Fibroblast of lung (primary cell): ENCODE data around the gene TAPT1. TPM values are rescaled to one million over a fixed set of nuclear protein-coding genes. Genes with fewer than 3 reads are reported as not detected.

Source experiments
- DNase-seq, 2 donors: peaks; one replicate each; pipeline versions ENCODE4 v3.0.0 to v3.0.0-alpha.2; 2010; ENCODE audit warnings: low read depth in 2 of 2
- H2AFZ ChIP-seq: 2 replicates; pipeline ENCODE4 v1.5.1; 2012; ENCODE audit warnings: low read length, control low read depth, inconsistent platforms
- H3K27ac ChIP-seq: 2 replicates; pipeline ENCODE4 v1.5.1; 2011; ENCODE audit warnings: low read length, control low read depth; ENCODE audit not compliant: insufficient read depth
- H3K27me3 ChIP-seq: 2 replicates; pipeline ENCODE4 v1.5.1; 2011; ENCODE audit warnings: mild to moderate bottlenecking, low read length; ENCODE audit not compliant: control insufficient read depth, insufficient read depth
- H3K36me3 ChIP-seq: 2 replicates; pipeline ENCODE4 v1.5.1; 2011; ENCODE audit warnings: low read length; ENCODE audit not compliant: control insufficient read depth, insufficient read depth
- H3K4me1 ChIP-seq: 2 replicates; pipeline ENCODE4 v1.5.1; 2011; ENCODE audit warnings: low read length; ENCODE audit not compliant: control insufficient read depth, insufficient read depth; ENCODE audit errors: extremely low read depth
- H3K4me2 ChIP-seq: 2 replicates; pipeline ENCODE4 v1.5.1; 2011; ENCODE audit warnings: low read length, control low read depth; ENCODE audit not compliant: insufficient read depth; ENCODE audit errors: extremely low read depth
- H3K4me3 ChIP-seq, 4 experiments: fragments of 200-600 bp in 1 of 4; sonication (generic) in 1 of 4; replicated peaks in 1 of 4; 2 replicates each; pipeline ENCODE4 v1.5.1; 2011 to 2016; ENCODE audit warnings: low read length in 4 of 4, low read depth in 3 of 4, mild to moderate bottlenecking in 3 of 4, control low read depth in 2 of 4, inconsistent platforms in 1 of 4, mixed read lengths in 1 of 4; ENCODE audit not compliant: insufficient read depth in 1 of 4; ENCODE audit errors: control extremely low read depth in 1 of 4
- H3K79me2 ChIP-seq: 2 replicates; pipeline ENCODE4 v1.5.1; 2012; ENCODE audit warnings: mild to moderate bottlenecking, low read length, inconsistent platforms; ENCODE audit not compliant: control insufficient read depth, insufficient read depth
- H3K9ac ChIP-seq: 2 replicates; pipeline ENCODE4 v1.5.1; 2011; ENCODE audit warnings: mild to moderate bottlenecking, low read length, control low read depth; ENCODE audit not compliant: insufficient read depth
- H3K9me3 ChIP-seq: 2 replicates; pipeline ENCODE4 v1.5.1; 2012; ENCODE audit warnings: low read depth, low read length; ENCODE audit not compliant: control insufficient read depth, insufficient read depth
- H4K20me1 ChIP-seq: 2 replicates; pipeline ENCODE4 v1.5.1; 2011; ENCODE audit warnings: low read length; ENCODE audit not compliant: control insufficient read depth, insufficient read depth; ENCODE audit errors: extremely low read depth
- CTCF ChIP-seq, 2 donors: IDR thresholded peaks in 1 of 2; conservative IDR thresholded peaks in 1 of 2; 1 replicate in 1 of 2; 2 replicates in 1 of 2; pipeline ENCODE4 v1.5.1; 2011 to 2012; ENCODE audit warnings: low read length in 2 of 2, control low read depth in 1 of 2, inconsistent platforms in 1 of 2, low read depth in 1 of 2, mild to moderate bottlenecking in 1 of 2
- EZH2 ChIP-seq: IDR thresholded peaks from 2 replicates; pipeline ENCODE4 v1.5.1; 2012; ENCODE audit warnings: low read length, control low read depth, mild to moderate bottlenecking; ENCODE audit errors: missing control alignments
- polyA plus RNA-seq, 2 donors: library from polyadenylated mRNA; depleted of rRNA in 1 of 2; stranded (reverse) in 1 of 2; unstranded in 1 of 2; fragments of >200 nt; gene quantifications; 2 replicates each; pipeline ENCODE4 v1.2.1, GENCODE V29; 2011 to 2012; ENCODE audit warnings: missing spikeins in 1 of 2
- total RNA-seq: library from RNA; depleted of rRNA; stranded (reverse); fragments of >200 nt; gene quantifications from 2 replicates; pipeline ENCODE4 v1.2.1, GENCODE V29; 2014

Gene TAPT1
- total and polyA plus RNA-seq, 2 donors (not counting 1 experiment from before 2014, with no cell fraction given) = 18.7 to 20.6 TPM

GRCh38 chr4:16259241-16259888, 33.1 kb upstream of the TAPT1 start:
- Histone ChIP-seq H3K36me3 (no peaks in the 10 kb centered on the region), H3K4me1 (peaks cover under 1% of the 10 kb centered on the region), H4K20me1 (no peaks in the 10 kb centered on the region), H3K9ac (no peak overlapping the region), H3K27me3 (no peaks in the 10 kb centered on the region), H3K27ac (no peak overlapping the region), H2AFZ (no peak overlapping the region), H3K4me3 (no peak overlapping the region), H3K79me2 (no peaks in the 10 kb centered on the region), H3K4me2 (no peak overlapping the region), H3K9me3 (no peaks in the 10 kb centered on the region)
- TF ChIP-seq CTCF (conservative IDR thresholded peaks at IDR 0.05 in 1 of 2, IDR thresholded peaks at IDR 0.05 in 1 of 2; ENCODE audit: low read depth in 1 of 2, low read length in 2 of 2) (no peak), EZH2 (no peak)
- DNase-seq = no peak

- Histone ChIP-seq H3K9me3 (no peaks in the 10 kb centered on the region), H4K20me1 (no peaks in the 10 kb centered on the region), H3K27me3 (no peaks in the 10 kb centered on the region), H2AFZ (no peak overlapping the region), H3K4me1 (peaks cover 9% of the 10 kb centered on the region), H3K4me2 (no peak overlapping the region), H3K9ac (no peak overlapping the region), H3K79me2 (no peaks in the 10 kb centered on the region), H3K27ac (no peak overlapping the region), H3K36me3 (no peaks in the 10 kb centered on the region), H3K4me3 (no peak overlapping the region)
- no peak for TF ChIP-seq EZH2
- no peak for TF ChIP-seq CTCF (conservative IDR thresholded peaks at IDR 0.05 in 1 of 2, IDR thresholded peaks at IDR 0.05 in 1 of 2; ENCODE audit: low read depth in 1 of 2, low read length in 2 of 2)
- no peak for DNase-seq
These were observed 31.3 kb upstream of the TAPT1 start for GRCh38 chr4:16257611-16258010.

GRCh38 chr4:16256343-16256742, 30.1 kb upstream of the TAPT1 start:
- TF ChIP-seq EZH2 (no peak), CTCF (conservative IDR thresholded peaks at IDR 0.05 in 1 of 2, IDR thresholded peaks at IDR 0.05 in 1 of 2; ENCODE audit: low read depth in 1 of 2, low read length in 2 of 2) (no peak)
- H3K36me3 ChIP-seq = no peaks in the 10 kb centered on the region
- H3K27ac ChIP-seq = no peak overlapping the region
- H3K9ac ChIP-seq = no peak overlapping the region
- no peaks in the 10 kb centered on the region for H3K9me3 ChIP-seq
- no peaks in the 10 kb centered on the region for H4K20me1 ChIP-seq
- no peaks in the 10 kb centered on the region for H3K27me3 ChIP-seq
- DNase-seq = no peak
- H3K4me1 ChIP-seq = peaks cover 9% of the 10 kb centered on the region
- no peaks in the 10 kb centered on the region for H3K79me2 ChIP-seq
- H2AFZ ChIP-seq = no peak overlapping the region
- no peak overlapping the region for H3K4me2 ChIP-seq
- H3K4me3 ChIP-seq = no peak overlapping the region
